Measurements from ENCODE around the gene MFSD11.
"Not testable (repeated sequence)": the region's sequence is repeated elsewhere in the genome, so short reads cannot be mapped to it uniquely, and the experiment has no call there.

MFSD11 gene

GRCh38 chr17:76709077-76709950 is 28.6 kb upstream of the MFSD11 start:
- no peak for DNase-seq

GRCh38 chr17:76709951-76710862 is 27.7 kb upstream of the MFSD11 start:
- DNase-seq, result not testable (repeated sequence)

DNA sequence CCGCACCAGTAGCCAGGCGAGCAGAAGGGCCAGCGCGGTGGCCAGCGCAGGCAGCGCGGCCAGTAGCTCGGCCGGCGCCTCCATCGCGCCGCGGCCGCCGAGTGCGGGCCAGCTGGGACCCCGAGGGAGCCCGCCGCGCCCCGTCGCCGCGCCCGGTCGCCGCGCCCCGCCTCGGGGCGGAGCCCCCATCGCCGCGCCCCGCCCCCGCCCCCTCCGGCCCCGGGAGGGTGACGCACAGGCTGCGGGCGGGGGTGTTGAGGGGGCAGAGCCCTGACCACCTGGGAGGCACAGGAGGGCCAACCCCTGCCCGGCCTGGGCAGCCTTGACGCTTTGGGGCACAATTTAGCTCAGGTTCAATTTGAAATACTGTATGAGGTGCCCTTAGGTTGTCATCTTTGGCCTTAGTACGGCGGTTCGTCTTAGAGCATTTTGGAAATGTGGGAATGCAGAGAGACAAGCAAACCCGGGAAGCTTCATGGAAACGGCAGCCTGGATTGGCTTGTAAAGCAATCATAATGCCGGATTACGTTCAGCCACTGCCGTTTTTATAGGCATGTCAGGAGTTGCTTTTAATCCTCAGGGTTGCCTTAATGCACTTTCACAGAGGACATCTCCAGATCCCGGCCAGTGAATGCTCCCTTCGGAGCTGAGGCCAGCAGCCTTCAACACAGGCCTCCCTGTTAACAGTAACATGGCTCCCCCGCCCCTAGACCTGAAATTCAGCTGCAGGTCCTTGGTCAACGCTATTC is 26.9 kb upstream of the MFSD11 start, which contains the start of gene MXRA7:
MXRA7 (minus strand) TSS at position 103 of the 749 bp plus-strand sequence; CDS start at position 84, 19 bp downstream.
- DNase-seq, result peak; percentile 63

GRCh38 chr17:76712321-76712720 is 25.6 kb upstream of the MFSD11 start:
- DNase-seq, result not testable (repeated sequence)

GRCh38 chr17:76713765-76714164 is 24.2 kb upstream of the MFSD11 start:
- no peak for DNase-seq

DNA sequence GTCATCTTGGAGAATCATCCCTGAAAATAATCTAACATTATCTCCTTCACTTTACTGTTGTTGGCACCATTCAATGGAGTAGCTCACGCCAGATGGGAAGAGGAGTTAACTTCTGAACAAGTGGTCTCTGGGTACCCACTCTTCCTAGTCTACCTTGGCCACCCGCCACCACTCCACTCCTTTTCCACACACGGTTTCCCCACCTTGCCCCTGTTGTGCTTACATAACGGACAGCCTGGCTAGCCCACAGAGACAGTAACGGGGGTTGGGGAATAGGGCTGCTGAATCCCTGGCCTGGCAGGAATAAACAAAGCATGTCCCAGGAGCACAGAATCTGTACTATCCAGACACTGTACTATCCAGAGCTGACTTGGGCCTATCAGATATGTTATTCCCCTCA is 23.6 kb upstream of the MFSD11 start:
- no peak for DNase-seq

GRCh38 chr17:76714822-76715495 is 23.0 kb upstream of the MFSD11 start:
- peak; percentile 60 for DNase-seq

DNA sequence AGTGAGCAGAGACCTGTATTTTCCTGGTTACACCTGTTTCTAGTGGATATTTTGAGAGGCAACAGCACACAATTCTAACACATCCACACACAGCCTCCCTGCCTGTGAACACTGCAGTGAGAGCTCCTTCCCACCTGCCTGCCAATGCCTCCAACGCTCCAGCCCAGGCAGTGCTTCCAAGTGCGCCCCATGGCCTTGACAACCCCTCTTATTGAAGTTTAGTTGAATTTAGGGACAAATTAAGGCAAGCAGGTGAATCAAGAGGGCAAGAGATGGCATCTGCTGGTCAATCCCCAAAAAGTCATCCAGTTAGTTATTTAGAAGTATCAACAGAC is 22.5 kb upstream of the MFSD11 start:
- no peak for DNase-seq

- peak; percentile 89 for DNase-seq
Measured at GRCh38 chr17:76716146-76716838, 21.6 kb upstream of the MFSD11 start.

GRCh38 chr17:76716839-76717215 is 21.1 kb upstream of the MFSD11 start:
- DNase-seq, result no peak

GRCh38 chr17:76718516-76718915 is 19.4 kb upstream of the MFSD11 start:
- no peak for DNase-seq

GRCh38 chr17:76720211-76720610 is 17.7 kb upstream of the MFSD11 start:
- DNase-seq, result no peak

- DNase-seq, result no peak
Measured at GRCh38 chr17:76720941-76721340, 17.0 kb upstream of the MFSD11 start.

DNA sequence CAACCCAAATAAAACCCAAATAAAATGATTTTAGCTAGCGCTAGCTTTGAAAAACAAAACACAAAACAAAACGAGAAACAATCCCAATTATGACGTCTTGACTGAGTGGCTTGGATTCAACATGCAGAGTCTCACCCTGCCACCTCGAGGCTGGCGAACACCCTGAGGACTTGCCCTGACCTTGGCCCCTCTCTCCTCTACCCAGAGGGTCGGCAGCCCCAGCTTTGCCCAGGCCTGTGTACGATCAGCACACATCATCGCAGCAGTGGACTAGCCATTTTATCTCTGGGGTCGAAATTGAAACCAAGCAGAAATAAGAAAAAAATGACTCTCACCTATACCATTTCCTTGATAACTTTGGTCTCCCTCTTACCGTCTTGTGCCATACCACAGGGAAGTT is 16.5 kb upstream of the MFSD11 start:
- DNase-seq, result no peak

- no peak for DNase-seq
Measured at GRCh38 chr17:76722279-76722678, 15.6 kb upstream of the MFSD11 start.

GRCh38 chr17:76722977-76723376 is 14.9 kb upstream of the MFSD11 start:
- DNase-seq, result not testable (repeated sequence)

- no peak for DNase-seq
Measured at GRCh38 chr17:76723812-76724211, 14.1 kb upstream of the MFSD11 start.

GRCh38 chr17:76725580-76726230 is 12.2 kb upstream of the MFSD11 start:
- DNase-seq, result peak; percentile 79

- DNase-seq, result peak; percentile 97
Measured at GRCh38 chr17:76726231-76726775, 11.6 kb upstream of the MFSD11 start, which contains the start of gene JMJD6. TSS of gene JMJD6 (minus strand) at chr17:76726606. CDS start at chr17:76726475, 131 bp downstream.
